HL-60 (cell line): Measurements from ENCODE around the gene FBN2.

Experiments
- POLR2AphosphoS5 ChIP-seq: IDR thresholded peaks from 2 replicates; pipeline ENCODE4 v1.6.1; 2012; ENCODE audit warnings: low read depth
- TF ChIP-seq, protein P1 (sequence below): IDR thresholded peaks from one replicate; pipeline ENCODE4 v1.5.1; 2011; ENCODE audit warnings: low read length, control low read depth, inconsistent platforms; ENCODE audit not compliant: insufficient read depth
- TF ChIP-seq, protein P2 (sequence below): IDR thresholded peaks from 2 replicates; pipeline ENCODE4 v1.6.1; 2012; ENCODE audit warnings: low read depth; ENCODE audit not compliant: insufficient replicate concordance

DNA sequence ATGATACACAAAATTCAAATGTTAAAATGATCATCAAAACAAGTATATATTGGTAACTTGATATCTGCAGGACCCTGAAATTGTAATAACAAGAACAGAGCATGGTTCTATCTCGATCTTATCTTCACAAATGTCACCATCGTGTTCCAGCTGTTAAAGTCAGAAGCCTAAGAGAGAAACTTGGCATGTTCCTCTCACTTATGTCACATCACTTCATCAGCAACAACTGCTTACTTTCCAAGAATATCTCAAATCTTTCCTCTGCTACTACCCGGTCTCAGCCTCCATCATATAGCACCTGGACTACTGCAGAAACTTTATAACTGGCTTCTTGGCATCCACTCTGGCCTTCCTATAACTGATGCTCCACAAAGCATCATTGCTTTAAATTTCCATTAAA, 84.9 kb downstream of the FBN2 start:
- TF ChIP-seq, protein P1, sequence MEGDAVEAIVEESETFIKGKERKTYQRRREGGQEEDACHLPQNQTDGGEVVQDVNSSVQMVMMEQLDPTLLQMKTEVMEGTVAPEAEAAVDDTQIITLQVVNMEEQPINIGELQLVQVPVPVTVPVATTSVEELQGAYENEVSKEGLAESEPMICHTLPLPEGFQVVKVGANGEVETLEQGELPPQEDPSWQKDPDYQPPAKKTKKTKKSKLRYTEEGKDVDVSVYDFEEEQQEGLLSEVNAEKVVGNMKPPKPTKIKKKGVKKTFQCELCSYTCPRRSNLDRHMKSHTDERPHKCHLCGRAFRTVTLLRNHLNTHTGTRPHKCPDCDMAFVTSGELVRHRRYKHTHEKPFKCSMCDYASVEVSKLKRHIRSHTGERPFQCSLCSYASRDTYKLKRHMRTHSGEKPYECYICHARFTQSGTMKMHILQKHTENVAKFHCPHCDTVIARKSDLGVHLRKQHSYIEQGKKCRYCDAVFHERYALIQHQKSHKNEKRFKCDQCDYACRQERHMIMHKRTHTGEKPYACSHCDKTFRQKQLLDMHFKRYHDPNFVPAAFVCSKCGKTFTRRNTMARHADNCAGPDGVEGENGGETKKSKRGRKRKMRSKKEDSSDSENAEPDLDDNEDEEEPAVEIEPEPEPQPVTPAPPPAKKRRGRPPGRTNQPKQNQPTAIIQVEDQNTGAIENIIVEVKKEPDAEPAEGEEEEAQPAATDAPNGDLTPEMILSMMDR: no peak
- TF ChIP-seq, protein P2, sequence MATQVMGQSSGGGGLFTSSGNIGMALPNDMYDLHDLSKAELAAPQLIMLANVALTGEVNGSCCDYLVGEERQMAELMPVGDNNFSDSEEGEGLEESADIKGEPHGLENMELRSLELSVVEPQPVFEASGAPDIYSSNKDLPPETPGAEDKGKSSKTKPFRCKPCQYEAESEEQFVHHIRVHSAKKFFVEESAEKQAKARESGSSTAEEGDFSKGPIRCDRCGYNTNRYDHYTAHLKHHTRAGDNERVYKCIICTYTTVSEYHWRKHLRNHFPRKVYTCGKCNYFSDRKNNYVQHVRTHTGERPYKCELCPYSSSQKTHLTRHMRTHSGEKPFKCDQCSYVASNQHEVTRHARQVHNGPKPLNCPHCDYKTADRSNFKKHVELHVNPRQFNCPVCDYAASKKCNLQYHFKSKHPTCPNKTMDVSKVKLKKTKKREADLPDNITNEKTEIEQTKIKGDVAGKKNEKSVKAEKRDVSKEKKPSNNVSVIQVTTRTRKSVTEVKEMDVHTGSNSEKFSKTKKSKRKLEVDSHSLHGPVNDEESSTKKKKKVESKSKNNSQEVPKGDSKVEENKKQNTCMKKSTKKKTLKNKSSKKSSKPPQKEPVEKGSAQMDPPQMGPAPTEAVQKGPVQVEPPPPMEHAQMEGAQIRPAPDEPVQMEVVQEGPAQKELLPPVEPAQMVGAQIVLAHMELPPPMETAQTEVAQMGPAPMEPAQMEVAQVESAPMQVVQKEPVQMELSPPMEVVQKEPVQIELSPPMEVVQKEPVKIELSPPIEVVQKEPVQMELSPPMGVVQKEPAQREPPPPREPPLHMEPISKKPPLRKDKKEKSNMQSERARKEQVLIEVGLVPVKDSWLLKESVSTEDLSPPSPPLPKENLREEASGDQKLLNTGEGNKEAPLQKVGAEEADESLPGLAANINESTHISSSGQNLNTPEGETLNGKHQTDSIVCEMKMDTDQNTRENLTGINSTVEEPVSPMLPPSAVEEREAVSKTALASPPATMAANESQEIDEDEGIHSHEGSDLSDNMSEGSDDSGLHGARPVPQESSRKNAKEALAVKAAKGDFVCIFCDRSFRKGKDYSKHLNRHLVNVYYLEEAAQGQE: no peak
- TF ChIP-seq POLR2AphosphoS5: no peak
